Measurements from ENCODE around the gene NACA. TPM values are rescaled to one million over a fixed set of nuclear protein-coding genes. Genes with fewer than 3 reads are reported as not detected.
A peak's percentile ranks its signal among the peaks of the same experiment; 100 is the strongest.

NACA gene
- total RNA-seq, 1 experiment from 2014 or later = 1,420 TPM

- ChIA-PET CTCF (interaction anchor here (0.6 kb wide), 1 partner anchor 87 kb away, joined by 3 read pairs; no protein-coding TSS in a partner anchor), POLR2A (ENCODE audit: unreplicated experiment) (no interaction called here)
- Histone ChIP-seq H3K9ac (ENCODE audit: low read length) (peak overlapping the region; percentile 99), H3K79me2 (ENCODE audit: low read length) (peaks cover 61% of the 10 kb centered on the region), H3K9me3 (ENCODE audit: low read length) (no peaks in the 10 kb centered on the region), H3K9me2 (replicated peaks; ENCODE audit: low read length) (no peaks in the 10 kb centered on the region), H3K4me1 (ENCODE audit: insufficient read depth, low read length) (peaks cover 39% of the 10 kb centered on the region), H3F3A (ENCODE audit: low read length, unreplicated experiment) (no peaks in the 10 kb centered on the region), H3K4me3 (ENCODE audit: low read length) (peak overlapping the region; percentile 88), H4K20me1 (ENCODE audit: low read length) (peaks cover 53% of the 10 kb centered on the region), H2AFZ (ENCODE audit: low read length) (no peak overlapping the region), H3K36me3 (ENCODE audit: low read depth, low read length) (peaks cover 50% of the 10 kb centered on the region), H3K27ac (ENCODE audit: low read length) (peak overlapping the region; percentile 77), H3K4me2 (ENCODE audit: low read length) (peak overlapping the region; percentile 98), H3K27me3 (ENCODE audit: low read length) (no peaks in the 10 kb centered on the region)
- intact Hi-C loops (cut with micrococcal nuclease) = loop anchor here (2.0 kb wide), 2 partner anchors 35 to 87 kb away; partner anchors contain the start of gene PTGES3
- TSS peak; percentile 69 for BruUV-seq (replicated peaks)
- no peak for ATAC-seq
- TF ChIP-seq EZH2 (IDR thresholded peaks at IDR 0.05; ENCODE audit: low read length, unreplicated experiment) = no peak
- no peak for TF ChIP-seq EZH2phosphoT487 (IDR thresholded peaks at IDR 0.05; ENCODE audit: borderline replicate concordance, low read length)
- no peak for TF ChIP-seq CTCF (conservative IDR thresholded peaks at IDR 0.05; ENCODE audit: low read depth, low read length)
- peak; percentile 45 for DNase-seq
Measured at GRCh38 chr12:56723889-56724700, 1.0 kb downstream of the NACA start.

- no peak overlapping the region for H2AFZ ChIP-seq (ENCODE audit: low read length)
- H3K9ac ChIP-seq (ENCODE audit: low read length) = peak overlapping the region; percentile 99
- H3K4me3 ChIP-seq (ENCODE audit: low read length) = peak overlapping the region; percentile 88
- H3F3A ChIP-seq (ENCODE audit: low read length, unreplicated experiment) = no peaks in the 10 kb centered on the region
- H3K9me3 ChIP-seq (ENCODE audit: low read length) = no peaks in the 10 kb centered on the region
- peak overlapping the region; percentile 98 for H3K4me2 ChIP-seq (ENCODE audit: low read length)
- no peak for ATAC-seq
- TF ChIP-seq EZH2 (IDR thresholded peaks at IDR 0.05; ENCODE audit: low read length, unreplicated experiment) (no peak), EZH2phosphoT487 (IDR thresholded peaks at IDR 0.05; ENCODE audit: borderline replicate concordance, low read length) (no peak), CTCF (conservative IDR thresholded peaks at IDR 0.05; ENCODE audit: low read depth, low read length) (no peak)
- H4K20me1 ChIP-seq (ENCODE audit: low read length) = peaks cover 58% of the 10 kb centered on the region
- peaks cover 68% of the 10 kb centered on the region for H3K79me2 ChIP-seq (ENCODE audit: low read length)
- CTCF ChIA-PET = interaction anchor here (0.6 kb wide), 1 partner anchor 86 kb away, joined by 3 read pairs; no protein-coding TSS in a partner anchor
- H3K4me1 ChIP-seq (ENCODE audit: insufficient read depth, low read length) = peaks cover 39% of the 10 kb centered on the region
- DNase-seq = no peak
- POLR2A ChIA-PET (ENCODE audit: unreplicated experiment) = no interaction called here
- no TSS peak for BruUV-seq (replicated peaks)
- H3K27ac ChIP-seq (ENCODE audit: low read length) = peak overlapping the region; percentile 77; the same call in 1 of the 2 replicates
- intact Hi-C loops (cut with micrococcal nuclease) = no loop called here
- no peaks in the 10 kb centered on the region for H3K9me2 ChIP-seq (replicated peaks; ENCODE audit: low read length)
- no peaks in the 10 kb centered on the region for H3K27me3 ChIP-seq (ENCODE audit: low read length)
- H3K36me3 ChIP-seq (ENCODE audit: low read depth, low read length) = peaks cover 55% of the 10 kb centered on the region
Measured at GRCh38 chr12:56723352-56723751, 1.7 kb downstream of the NACA start.

GRCh38 chr12:56722832-56723231, 2.3 kb downstream of the NACA start:
- DNase-seq (peak; percentile 56), ATAC-seq (no peak)
- peak overlapping the region; percentile 77 for H3K27ac ChIP-seq (ENCODE audit: low read length)
- BruUV-seq (replicated peaks) = no TSS peak
- H3K9me2 ChIP-seq (replicated peaks; ENCODE audit: low read length) = no peaks in the 10 kb centered on the region
- no peaks in the 10 kb centered on the region for H3K9me3 ChIP-seq (ENCODE audit: low read length)
- intact Hi-C loops (cut with micrococcal nuclease) = no loop called here
- peaks cover 39% of the 10 kb centered on the region for H3K4me1 ChIP-seq (ENCODE audit: insufficient read depth, low read length)
- H3K79me2 ChIP-seq (ENCODE audit: low read length) = peaks cover 72% of the 10 kb centered on the region
- peak overlapping the region; percentile 88 for H3K4me3 ChIP-seq (ENCODE audit: low read length)
- TF ChIP-seq CTCF (conservative IDR thresholded peaks at IDR 0.05; ENCODE audit: low read depth, low read length) (no peak), EZH2 (IDR thresholded peaks at IDR 0.05; ENCODE audit: low read length, unreplicated experiment) (no peak), EZH2phosphoT487 (IDR thresholded peaks at IDR 0.05; ENCODE audit: borderline replicate concordance, low read length) (no peak)
- H3K36me3 ChIP-seq (ENCODE audit: low read depth, low read length) = peaks cover 55% of the 10 kb centered on the region
- H3K27me3 ChIP-seq (ENCODE audit: low read length) = no peaks in the 10 kb centered on the region
- ChIA-PET CTCF (no interaction called here), POLR2A (ENCODE audit: unreplicated experiment) (interaction anchor here (0.6 kb wide), 1 partner anchor 201 kb away, joined by 3 read pairs; the partner anchor contains the start of gene RBMS2)
- no peaks in the 10 kb centered on the region for H3F3A ChIP-seq (ENCODE audit: low read length, unreplicated experiment)
- peak overlapping the region; percentile 99 for H3K9ac ChIP-seq (ENCODE audit: low read length)
- H3K4me2 ChIP-seq (ENCODE audit: low read length) = peak overlapping the region; percentile 98
- H2AFZ ChIP-seq (ENCODE audit: low read length) = no peak overlapping the region
- peaks cover 58% of the 10 kb centered on the region for H4K20me1 ChIP-seq (ENCODE audit: low read length)

Data from PC-3 (cell line).